Right ventricle myocardium superior (tissue), 1 donor: Measurements from ENCODE around the gene ESPN. TPM values are rescaled to one million over a fixed set of nuclear protein-coding genes. Genes with fewer than 3 reads are reported as not detected.

ENCODE experiments used
- ATAC-seq: fragments of 200-7000 bp; cut with Tn5 transposase; one replicate; pipeline ENCODE4 v1.9.1; 2020; ENCODE audit warnings: mild to moderate bottlenecking; ENCODE audit not compliant: poor library complexity
- DNase-seq: peaks from one replicate; pipeline ENCODE4 v3.0.0-alpha.2; 2020
- intact Hi-C: fragments of 100-400 bp; cut with DNase I; formaldehyde crosslinking; loops from one replicate; pipeline ENCODE4 v1.11.2; 2022
- total RNA-seq: library from RNA; stranded (reverse); fragmentation: NEBNext Ultra II Directional; extraction: Animal tissue kit (Norgen Biotek cat#: 25700); gene quantifications from one replicate; pipeline ENCODE4 v1.2.1, GENCODE V29; 2021
- donor health status: DM: no; HTN: yes; CAD: no; lungs with severe emphysema.

ESPN gene
- total RNA-seq, 1 donor from 2014 or later = 0.56 TPM

- intact Hi-C loops = no loop called here
- ATAC-seq (no peak), DNase-seq (no peak)
Measured at GRCh38 chr1:6470132-6471085, 45.8 kb downstream of the ESPN start.

- no peak for DNase-seq
- ATAC-seq = no peak
- intact Hi-C loops = no loop called here
Measured at GRCh38 chr1:6471086-6471969, 46.8 kb downstream of the ESPN start.

GRCh38 chr1:6471970-6472368 lies 47.4 kb downstream of the ESPN start:
- intact Hi-C loops = no loop called here
- ATAC-seq (no peak), DNase-seq (no peak)

- DNase-seq = no peak
- ATAC-seq = no peak
- intact Hi-C loops = no loop called here
Measured at GRCh38 chr1:6472391-6472790, 47.8 kb downstream of the ESPN start.

GRCh38 chr1:6473156-6473555 lies 48.6 kb downstream of the ESPN start:
- intact Hi-C loops = no loop called here
- ATAC-seq (no peak), DNase-seq (no peak)

- ATAC-seq (no peak), DNase-seq (no peak)
- intact Hi-C loops = no loop called here
Measured at GRCh38 chr1:6473974-6474814, 49.6 kb downstream of the ESPN start.

- no peak for ATAC-seq
- no peak for DNase-seq
- intact Hi-C loops = no loop called here
Measured at GRCh38 chr1:6474815-6475282, 50.3 kb downstream of the ESPN start.

GRCh38 chr1:6475381-6476133 lies 51.0 kb downstream of the ESPN start:
- peak; percentile 81 for DNase-seq
- peak; percentile 79 for ATAC-seq
- intact Hi-C loops = no loop called here

GRCh38 chr1:6476483-6476882 lies 51.9 kb downstream of the ESPN start:
- no peak for ATAC-seq
- intact Hi-C loops = no loop called here

GRCh38 chr1:6477039-6477820 lies 52.7 kb downstream of the ESPN start:
- intact Hi-C loops = no loop called here
- no peak for ATAC-seq
- no peak for DNase-seq

More at GRCh38 chr1:6476483-6476882, 51.9 kb downstream of the ESPN start:
- no peak for DNase-seq

- intact Hi-C loops = no loop called here
- ATAC-seq = no peak
- DNase-seq = no peak
Measured at GRCh38 chr1:6481820-6482219, 57.2 kb downstream of the ESPN start.

- intact Hi-C loops = no loop called here
- ATAC-seq = no peak
- DNase-seq = no peak
Measured at GRCh38 chr1:6483017-6483760, 58.6 kb downstream of the ESPN start.

- no peak for DNase-seq
- intact Hi-C loops = no loop called here
- no peak for ATAC-seq
Measured at GRCh38 chr1:6483761-6484117, 59.2 kb downstream of the ESPN start.

GRCh38 chr1:6484826-6485167 lies 60.2 kb downstream of the ESPN start:
- ATAC-seq = no peak
- no peak for DNase-seq
- intact Hi-C loops = loop anchor here (5.0 kb wide), 2 partner anchors 38 to 163 kb away; no protein-coding TSS in a partner anchor

- intact Hi-C loops = loop anchor here (5.0 kb wide), 2 partner anchors 37 to 162 kb away; no protein-coding TSS in a partner anchor
- ATAC-seq (peak; percentile 10), DNase-seq (no peak)
Measured at GRCh38 chr1:6485168-6486101, 60.9 kb downstream of the ESPN start.
